Measurements from ENCODE around the gene TNFRSF25. TPM values are rescaled to one million over a fixed set of nuclear protein-coding genes. Genes with fewer than 3 reads are reported as not detected.

The TNFRSF25 gene
- total RNA-seq, 1 experiment from 2014 or later: 27.6 TPM

DNA sequence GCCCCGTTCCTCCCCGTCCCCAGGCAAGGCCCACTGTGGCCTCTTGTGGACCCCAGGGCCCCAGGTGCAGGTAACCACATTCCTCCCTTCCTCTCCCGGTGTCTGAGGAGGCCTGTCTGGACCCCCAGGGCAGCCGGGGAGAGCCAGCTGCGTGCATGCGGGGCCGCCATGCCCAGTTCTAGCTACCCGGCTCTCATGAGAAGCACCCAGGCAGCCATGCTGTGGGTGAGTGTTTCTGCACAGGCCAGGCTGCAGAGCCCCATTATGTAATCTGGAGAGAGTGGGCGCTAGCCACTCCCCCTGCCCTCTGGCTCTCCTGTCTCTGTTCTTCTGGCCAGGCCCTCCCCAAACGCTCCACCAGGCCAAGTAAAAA is 43.9 kb upstream of the TNFRSF25 start:
- Mint-ChIP-seq H3K4me3 (ENCODE audit: unreplicated experiment) (no peak overlapping the region), H3K27me3 (ENCODE audit: insufficient read depth, unreplicated experiment) (no peaks in the 10 kb centered on the region), H3K36me3 (ENCODE audit: insufficient read depth, unreplicated experiment) (no peaks in the 10 kb centered on the region), H3K4me1 (ENCODE audit: insufficient read depth, unreplicated experiment) (no peaks in the 10 kb centered on the region), H3K27ac (ENCODE audit: low read depth, unreplicated experiment) (no peak overlapping the region), H3K9me3 (ENCODE audit: unreplicated experiment) (no peaks in the 10 kb centered on the region)
- ChIA-PET POLR2A (interaction anchor here (0.9 kb wide), 1 partner anchor 11 kb away, joined by 3 read pairs; no protein-coding TSS in a partner anchor), CTCF (interaction anchor here (0.6 kb wide), 2 partner anchors 12 to 13 kb away, joined by 3 read pairs; no protein-coding TSS in a partner anchor)
- no TSS peak for BruUV-seq (replicated peaks)
- no peak for DNase-seq (ENCODE audit: unreplicated experiment)
- TF ChIP-seq, protein P1, sequence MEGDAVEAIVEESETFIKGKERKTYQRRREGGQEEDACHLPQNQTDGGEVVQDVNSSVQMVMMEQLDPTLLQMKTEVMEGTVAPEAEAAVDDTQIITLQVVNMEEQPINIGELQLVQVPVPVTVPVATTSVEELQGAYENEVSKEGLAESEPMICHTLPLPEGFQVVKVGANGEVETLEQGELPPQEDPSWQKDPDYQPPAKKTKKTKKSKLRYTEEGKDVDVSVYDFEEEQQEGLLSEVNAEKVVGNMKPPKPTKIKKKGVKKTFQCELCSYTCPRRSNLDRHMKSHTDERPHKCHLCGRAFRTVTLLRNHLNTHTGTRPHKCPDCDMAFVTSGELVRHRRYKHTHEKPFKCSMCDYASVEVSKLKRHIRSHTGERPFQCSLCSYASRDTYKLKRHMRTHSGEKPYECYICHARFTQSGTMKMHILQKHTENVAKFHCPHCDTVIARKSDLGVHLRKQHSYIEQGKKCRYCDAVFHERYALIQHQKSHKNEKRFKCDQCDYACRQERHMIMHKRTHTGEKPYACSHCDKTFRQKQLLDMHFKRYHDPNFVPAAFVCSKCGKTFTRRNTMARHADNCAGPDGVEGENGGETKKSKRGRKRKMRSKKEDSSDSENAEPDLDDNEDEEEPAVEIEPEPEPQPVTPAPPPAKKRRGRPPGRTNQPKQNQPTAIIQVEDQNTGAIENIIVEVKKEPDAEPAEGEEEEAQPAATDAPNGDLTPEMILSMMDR (IDR thresholded peaks at IDR 0.05; ENCODE audit: unreplicated experiment): no peak
- intact Hi-C loops (cut with micrococcal nuclease): no loop called here

DNA sequence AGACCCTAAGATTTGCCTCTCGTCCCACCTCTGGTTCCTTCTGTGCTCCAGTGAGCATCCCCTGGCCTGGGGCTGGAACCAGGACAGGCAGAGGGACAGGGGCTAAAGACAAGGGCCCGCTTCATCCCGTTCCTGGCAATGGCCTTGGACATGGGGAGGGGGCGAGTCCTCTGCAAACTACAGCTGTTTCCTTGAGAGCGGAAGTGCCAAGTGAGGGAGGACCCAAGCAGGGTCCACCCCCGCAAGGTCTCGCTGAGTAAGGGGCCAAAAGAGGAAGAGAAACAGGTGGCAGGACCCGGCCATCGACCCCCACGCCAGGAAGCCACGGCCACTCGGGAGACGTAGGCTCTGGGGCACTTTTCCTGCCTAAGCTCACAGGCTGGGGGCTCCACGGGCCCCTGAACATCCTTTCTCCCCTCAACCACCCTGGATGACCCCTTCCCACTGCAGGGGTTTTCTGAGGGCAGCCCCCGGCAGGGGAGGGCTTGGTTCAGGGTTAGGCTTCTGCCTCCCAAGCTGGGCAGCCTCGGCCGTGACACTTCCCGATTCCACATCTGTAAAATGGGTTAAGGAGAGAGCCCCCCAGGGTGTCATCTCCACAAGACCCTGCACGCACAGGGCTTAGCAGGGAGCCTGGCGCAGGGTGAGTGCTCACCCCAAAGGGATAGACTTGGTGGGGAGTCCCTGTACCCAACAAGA is 43.4 kb upstream of the TNFRSF25 start:
- H3K27ac Mint-ChIP-seq (ENCODE audit: low read depth, unreplicated experiment): no peak overlapping the region
- no peaks in the 10 kb centered on the region for H3K36me3 Mint-ChIP-seq (ENCODE audit: insufficient read depth, unreplicated experiment)
- ChIA-PET CTCF (interaction anchor here (0.6 kb wide), 2 partner anchors 12 to 108 kb away, joined by 3 read pairs; no protein-coding TSS in a partner anchor), POLR2A (no interaction called here)
- intact Hi-C loops (cut with micrococcal nuclease): no loop called here
- BruUV-seq (replicated peaks): no TSS peak
- no peak overlapping the region for H3K4me3 Mint-ChIP-seq (ENCODE audit: unreplicated experiment)
- no peaks in the 10 kb centered on the region for H3K27me3 Mint-ChIP-seq (ENCODE audit: insufficient read depth, unreplicated experiment)
- no peaks in the 10 kb centered on the region for H3K9me3 Mint-ChIP-seq (ENCODE audit: unreplicated experiment)
- H3K4me1 Mint-ChIP-seq (ENCODE audit: insufficient read depth, unreplicated experiment): no peaks in the 10 kb centered on the region
- no peak for DNase-seq (ENCODE audit: unreplicated experiment)
- TF ChIP-seq, protein P1 (IDR thresholded peaks at IDR 0.05; ENCODE audit: unreplicated experiment): no peak

DNA sequence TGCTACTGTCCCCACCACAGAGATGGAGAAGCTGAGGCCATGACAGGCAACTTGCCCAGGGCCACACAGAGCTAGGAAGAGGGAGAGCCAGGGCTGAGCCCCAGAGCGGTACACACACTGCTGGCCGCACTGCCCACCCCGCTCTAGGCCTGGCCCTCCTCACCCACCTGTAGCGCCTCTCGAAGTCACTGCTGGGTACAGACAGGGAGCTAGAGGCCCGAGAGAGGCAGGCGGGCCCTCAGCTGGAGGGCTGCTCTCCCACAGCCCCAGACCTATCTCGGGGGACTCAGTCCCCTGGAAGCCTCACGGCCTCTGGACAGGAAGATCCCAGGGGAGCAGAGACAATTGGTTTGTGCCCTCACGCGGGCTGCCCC is 42.8 kb upstream of the TNFRSF25 start:
- no peaks in the 10 kb centered on the region for H3K4me1 Mint-ChIP-seq (ENCODE audit: insufficient read depth, unreplicated experiment)
- H3K27me3 Mint-ChIP-seq (ENCODE audit: insufficient read depth, unreplicated experiment): no peaks in the 10 kb centered on the region
- no peaks in the 10 kb centered on the region for H3K36me3 Mint-ChIP-seq (ENCODE audit: insufficient read depth, unreplicated experiment)
- POLR2A ChIA-PET: interaction anchor here (0.7 kb wide), 1 partner anchor 11 kb away, joined by 3 read pairs; no protein-coding TSS in a partner anchor
- no TSS peak for BruUV-seq (replicated peaks)
- intact Hi-C loops (cut with micrococcal nuclease): no loop called here
- H3K4me3 Mint-ChIP-seq (ENCODE audit: unreplicated experiment): no peak overlapping the region
- DNase-seq (ENCODE audit: unreplicated experiment): no peak
- CTCF ChIA-PET: interaction anchor here (0.6 kb wide), 1 partner anchor 109 kb away, joined by 3 read pairs; no protein-coding TSS in a partner anchor
- TF ChIP-seq, protein P1 (IDR thresholded peaks at IDR 0.05; ENCODE audit: unreplicated experiment): no peak
- no peaks in the 10 kb centered on the region for H3K9me3 Mint-ChIP-seq (ENCODE audit: unreplicated experiment)
- no peak overlapping the region for H3K27ac Mint-ChIP-seq (ENCODE audit: low read depth, unreplicated experiment)

DNA sequence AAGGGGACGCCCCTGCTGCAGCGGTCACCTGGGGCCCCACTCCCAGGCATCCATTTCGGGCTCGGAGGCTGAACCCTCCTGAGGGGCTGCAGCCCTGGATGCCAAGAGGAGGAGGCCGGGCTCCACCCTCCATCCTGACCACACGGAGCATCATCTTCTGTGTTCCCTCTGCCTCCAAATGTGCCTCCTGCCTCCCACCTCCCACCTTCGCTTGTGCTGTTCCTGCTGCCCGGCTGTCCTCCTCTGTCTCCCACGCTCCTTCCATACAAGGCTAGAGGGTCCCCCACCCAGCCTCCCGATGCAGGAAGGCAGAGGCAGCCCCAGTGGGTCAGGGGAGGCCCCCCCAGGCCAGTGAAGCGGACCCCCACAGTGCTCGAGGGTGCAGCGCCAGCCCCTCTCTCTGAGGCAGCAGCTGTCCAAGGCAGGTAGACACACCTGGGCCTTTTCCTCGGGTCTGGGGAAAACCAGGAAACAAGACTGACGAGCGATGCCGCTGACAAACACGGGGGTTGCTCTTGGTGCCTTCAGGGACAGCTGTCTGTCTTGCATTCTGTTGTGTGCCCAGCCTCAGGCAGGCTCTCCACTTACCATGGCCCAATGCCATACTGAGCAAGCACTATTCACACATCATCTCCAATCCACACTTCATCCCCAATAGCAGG is 42.3 kb upstream of the TNFRSF25 start:
- Mint-ChIP-seq H3K27ac (ENCODE audit: low read depth, unreplicated experiment) (no peak overlapping the region), H3K27me3 (ENCODE audit: insufficient read depth, unreplicated experiment) (no peaks in the 10 kb centered on the region), H3K4me1 (ENCODE audit: insufficient read depth, unreplicated experiment) (no peaks in the 10 kb centered on the region), H3K9me3 (ENCODE audit: unreplicated experiment) (no peaks in the 10 kb centered on the region), H3K36me3 (ENCODE audit: insufficient read depth, unreplicated experiment) (no peaks in the 10 kb centered on the region), H3K4me3 (ENCODE audit: unreplicated experiment) (no peak overlapping the region)
- BruUV-seq (replicated peaks): no TSS peak
- TF ChIP-seq, protein P1 (IDR thresholded peaks at IDR 0.05; ENCODE audit: unreplicated experiment): no peak
- POLR2A ChIA-PET: interaction anchor here (0.7 kb wide), 1 partner anchor 10 kb away, joined by 3 read pairs; no protein-coding TSS in a partner anchor
- intact Hi-C loops (cut with micrococcal nuclease): no loop called here
- no peak for DNase-seq (ENCODE audit: unreplicated experiment)
- CTCF ChIA-PET: no interaction called here
